ENCODE results near the gene SUSD5.
"Not testable (repeated sequence)": the region's sequence is repeated elsewhere in the genome, so short reads cannot be mapped to it uniquely, and the experiment has no call there.

Gene SUSD5

DNA sequence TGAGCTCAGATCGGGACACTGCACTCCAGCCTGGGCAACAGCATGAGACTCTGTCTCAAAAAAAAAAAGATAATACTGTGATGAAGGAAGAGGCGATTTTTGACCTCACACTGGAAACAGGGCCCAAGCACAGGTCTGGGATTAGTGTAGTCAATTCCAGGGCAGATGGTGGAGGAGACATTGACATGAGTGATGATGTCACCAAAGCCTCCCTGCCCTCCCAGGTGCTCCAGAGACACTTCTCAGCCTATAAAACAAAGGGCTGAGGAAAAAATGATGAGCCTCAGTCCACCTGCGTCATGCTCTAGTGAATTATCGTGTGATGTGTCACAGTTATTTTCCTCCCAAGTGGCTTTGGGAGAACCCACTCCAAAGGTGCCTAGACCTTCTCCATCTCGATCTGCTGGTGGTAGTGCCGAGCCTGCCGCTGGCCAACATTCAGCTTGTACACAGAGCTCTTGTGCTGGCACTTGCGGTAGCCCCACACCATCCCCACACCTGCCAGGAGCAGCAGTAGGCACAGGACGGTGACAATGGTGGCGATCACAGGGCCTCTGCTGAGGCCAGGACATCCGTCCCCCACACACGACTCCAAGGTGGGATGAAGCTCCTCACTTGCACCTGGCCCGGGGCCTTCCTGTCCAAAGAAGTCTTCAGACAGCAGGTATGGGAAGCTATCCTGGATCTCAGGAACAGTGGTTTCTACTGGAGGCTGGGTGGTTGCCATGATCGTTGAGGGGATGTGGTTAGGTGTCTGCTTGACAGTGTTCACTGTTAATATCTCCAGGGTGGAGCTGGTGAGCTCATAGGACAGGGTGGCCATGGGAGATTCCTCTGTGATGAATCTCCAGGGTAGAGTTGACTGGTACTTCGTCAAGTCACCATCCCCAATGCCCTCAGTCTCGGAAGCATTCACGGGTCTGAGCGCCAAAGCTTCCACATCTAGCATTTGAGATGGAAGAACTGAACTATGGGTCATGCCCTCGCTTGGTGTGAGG is 65.9 kb downstream of the SUSD5 start:
- DNase-seq (ENCODE audit: low read depth in 2 of 2) = no peak

DNA sequence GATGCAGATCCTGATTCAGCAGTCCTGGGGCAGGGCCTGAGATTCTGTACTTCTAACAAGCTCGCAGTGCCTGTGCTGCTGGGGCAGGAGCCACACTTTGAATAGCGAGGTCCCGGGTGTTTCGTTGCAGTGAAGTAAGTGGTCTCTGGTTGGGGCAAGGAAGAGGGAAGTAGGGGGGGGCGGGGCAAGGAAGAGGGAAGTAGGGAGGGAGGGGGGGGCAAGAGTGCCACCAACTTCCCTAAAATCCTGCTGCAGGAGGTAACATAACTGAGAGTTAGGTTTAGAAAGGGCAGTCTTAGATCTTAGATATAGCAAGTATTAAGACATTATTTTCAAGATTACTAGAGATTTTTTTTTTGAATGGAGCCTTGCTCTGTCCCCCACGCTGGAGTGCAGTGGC is 69.3 kb downstream of the SUSD5 start:
- DNase-seq (ENCODE audit: low read depth in 2 of 2) = no peak

DNA sequence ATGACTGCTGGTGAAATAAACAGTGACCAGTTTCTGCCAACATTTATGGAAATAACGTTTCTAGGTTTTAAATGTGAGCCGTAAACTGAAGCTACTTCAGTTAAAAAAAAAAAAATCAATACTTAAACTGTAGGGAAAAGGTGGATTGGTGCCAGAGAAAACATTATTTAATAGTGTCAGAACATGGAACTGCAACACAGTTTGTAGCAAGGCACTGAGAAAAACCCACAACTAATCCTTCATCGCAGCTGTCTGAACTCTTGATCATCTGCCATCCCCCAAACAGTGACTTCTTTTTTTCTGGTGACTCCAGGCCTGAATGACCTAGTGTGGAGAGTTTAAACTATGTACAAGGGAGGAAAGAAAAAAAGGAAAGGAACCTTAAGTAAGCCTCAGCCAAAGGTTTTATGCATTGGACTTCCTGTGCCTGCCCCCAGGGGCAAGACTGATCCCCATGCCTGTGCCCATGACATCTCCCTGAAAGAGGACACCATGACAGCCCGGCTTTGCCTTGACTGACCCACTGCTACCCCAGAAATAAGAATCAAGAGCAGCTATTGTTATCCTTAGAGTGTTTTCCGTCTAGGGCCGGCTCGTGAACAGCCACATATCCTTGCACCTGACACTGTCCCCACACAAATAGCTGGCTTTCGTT is 71.7 kb downstream of the SUSD5 start:
- DNase-seq (ENCODE audit: low read depth in 2 of 2) = no peak

DNA sequence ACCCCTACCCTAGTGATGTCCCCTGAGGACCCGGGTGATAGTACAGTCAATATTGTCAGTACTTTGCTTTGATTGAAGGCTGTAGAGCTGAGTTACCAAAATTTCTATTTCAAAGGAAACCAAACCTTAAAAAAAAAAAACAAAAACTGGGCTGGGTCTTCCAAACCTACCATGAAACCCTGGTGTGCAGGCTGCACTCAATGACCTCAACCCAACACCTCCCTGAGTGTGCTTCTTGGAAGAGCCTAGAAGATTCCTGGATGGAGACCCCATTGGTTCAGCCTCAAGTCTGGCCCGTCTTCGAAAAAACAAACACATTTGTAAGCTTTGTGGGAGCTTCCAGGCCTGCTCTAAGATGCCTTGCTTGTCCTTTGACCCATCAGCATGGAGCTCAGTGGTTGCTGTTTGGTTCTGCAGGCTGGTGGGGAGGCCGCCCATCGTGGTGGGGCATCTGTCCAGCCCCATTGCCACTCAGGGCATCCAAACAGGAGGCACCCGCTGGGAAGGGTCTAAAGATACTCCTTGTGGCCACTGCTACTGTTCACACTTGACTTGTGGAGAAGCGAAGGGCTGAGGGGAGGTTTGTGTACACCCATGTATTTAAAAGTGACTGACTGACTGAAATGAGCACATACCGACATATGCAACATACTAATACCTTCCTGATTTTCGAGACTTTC is 72.6 kb downstream of the SUSD5 start:
- DNase-seq (ENCODE audit: low read depth in 2 of 2) = no peak

DNA sequence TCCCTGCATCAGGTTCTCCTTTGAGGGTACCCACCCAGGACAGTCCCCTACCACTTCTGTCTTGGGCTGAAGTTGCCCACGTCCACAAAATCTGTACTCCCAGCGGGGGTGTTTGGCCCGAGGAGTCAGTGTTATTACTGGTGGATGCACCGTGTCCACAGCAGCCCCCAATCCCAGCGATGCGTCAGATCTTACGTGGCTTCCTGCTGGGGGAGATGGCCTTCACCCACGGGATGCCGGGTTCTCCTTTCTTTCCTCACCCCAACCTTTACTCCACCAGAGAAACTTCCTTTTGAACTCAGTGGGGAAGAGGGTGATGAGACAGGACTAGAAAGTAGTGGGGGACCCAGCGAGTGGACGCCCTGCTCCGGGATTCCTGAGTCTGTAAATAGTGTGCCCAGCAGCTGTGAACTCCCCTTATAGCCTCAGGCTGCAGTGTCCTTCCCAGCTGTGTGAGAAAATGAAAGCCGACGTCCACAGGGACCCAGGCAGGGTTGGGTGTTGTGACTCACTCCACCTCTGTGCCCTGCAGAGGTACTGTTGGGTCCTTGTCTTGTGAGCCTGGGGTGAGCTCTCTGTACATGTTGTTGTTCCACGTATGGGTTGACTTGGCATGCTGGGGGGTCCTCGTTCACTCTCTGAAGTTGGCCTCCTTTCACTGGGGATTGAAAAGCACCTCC is 73.2 kb downstream of the SUSD5 start:
- DNase-seq (ENCODE audit: low read depth in 2 of 2) = no peak

DNA sequence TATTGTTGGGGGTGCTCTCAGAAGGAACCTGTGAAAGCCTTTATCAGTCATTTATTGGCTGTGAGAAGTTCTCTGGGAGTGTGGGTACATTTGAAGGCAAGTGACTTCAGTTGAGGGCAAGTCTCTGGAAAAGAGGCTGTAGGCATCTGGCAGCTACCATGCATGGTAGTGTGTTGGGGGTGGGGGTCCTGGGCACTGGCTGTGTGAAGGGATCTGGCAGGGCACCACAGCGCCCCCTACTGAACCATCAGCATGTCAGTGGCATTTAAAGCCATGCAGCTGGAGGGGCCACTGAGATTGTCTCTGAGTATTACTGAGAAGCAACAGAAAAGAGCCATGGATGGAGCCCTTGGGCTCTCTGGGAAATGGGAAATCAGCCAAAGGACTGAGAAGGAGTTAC is 74.2 kb downstream of the SUSD5 start:
- no peak for DNase-seq (ENCODE audit: low read depth in 2 of 2)

DNA sequence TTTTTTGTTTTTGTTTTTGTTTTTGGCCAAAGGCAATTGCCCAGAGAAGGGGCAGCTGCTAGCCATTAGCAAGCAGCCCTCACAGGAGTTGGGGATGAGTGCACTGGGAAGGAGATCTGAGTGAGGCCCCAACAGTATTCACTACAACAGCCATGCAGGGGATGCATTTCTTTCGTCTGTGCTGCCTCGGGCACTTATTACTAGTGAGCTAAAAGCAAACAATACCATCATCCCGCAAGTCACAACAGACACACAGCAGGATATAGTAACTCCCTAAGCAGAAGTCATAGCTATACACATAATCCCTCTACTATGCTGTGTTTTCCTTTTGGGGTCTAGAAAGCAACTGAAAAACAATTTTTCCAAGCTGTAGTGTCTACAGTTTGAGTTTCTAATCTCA is 77.6 kb downstream of the SUSD5 start:
- DNase-seq (ENCODE audit: low read depth in 2 of 2) = no peak

DNA sequence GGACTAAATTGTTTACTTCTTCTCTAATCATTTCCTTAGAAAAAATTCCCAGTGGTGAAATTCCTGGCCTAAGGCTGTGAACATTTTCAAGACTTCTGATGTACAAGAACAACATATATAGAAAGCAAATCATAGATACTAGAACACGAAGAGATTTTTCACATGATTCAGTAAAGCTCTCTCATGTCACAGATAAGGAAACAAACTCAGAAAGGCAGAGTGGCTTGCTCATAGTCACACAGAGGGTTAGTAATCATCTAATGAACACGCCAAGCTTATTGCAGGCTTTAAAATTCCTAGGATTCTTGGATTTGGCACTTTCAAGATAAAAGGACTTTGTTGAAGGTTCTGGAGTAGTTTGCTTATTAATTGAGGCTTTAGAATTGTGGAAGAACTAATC is 78.6 kb downstream of the SUSD5 start:
- DNase-seq (ENCODE audit: low read depth in 2 of 2) = no peak

DNA sequence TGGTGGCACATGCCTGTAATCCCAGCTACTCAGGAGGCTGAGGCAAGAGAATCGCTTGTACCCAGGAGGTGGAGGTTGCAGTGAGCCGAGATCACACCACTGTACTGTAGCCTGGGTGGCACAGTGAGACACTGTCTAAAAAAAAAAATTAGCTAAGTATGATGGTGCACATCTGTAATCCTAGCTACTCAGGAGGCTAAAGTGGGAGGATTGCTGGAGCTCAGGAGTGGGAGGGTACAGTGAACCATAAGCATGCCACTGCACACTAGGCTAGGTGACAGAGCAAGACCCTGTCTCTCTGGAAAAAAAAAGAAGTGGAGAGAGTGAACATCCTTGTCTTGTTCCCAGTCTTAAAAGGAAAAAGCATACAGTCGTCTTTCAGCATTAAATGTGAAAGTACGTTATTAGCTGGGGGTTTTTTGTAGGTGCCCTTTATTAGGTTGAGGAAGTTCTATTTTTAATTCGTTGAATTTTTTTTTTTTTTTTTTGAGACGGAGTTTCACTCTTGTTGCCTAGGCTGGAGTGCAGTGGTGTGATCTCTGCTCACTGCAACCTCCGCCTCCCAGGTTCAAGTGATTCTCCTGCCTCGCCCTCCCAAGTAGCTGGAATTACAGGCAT is 79.5 kb downstream of the SUSD5 start:
- not testable (repeated sequence) for DNase-seq (ENCODE audit: low read depth in 2 of 2)

DNA sequence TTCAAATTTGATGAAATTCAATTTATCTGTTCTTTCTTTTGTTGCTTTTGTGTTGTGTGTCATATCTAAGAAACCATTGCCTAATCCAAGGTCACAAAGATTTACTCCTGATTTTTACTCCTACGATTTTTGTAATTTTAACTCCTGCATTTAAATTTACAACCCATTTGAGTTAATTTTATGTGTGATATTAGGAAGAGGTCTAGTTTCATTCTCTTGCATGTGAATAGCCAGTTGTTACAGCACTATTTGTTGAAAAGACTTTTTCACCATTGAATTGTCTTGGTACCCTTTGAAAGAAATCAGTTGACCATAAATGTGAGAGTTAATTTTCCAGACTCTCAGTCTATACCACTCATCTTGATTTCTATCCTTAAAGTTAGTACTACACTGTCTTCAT is 80.9 kb downstream of the SUSD5 start:
- no peak for DNase-seq (ENCODE audit: low read depth in 2 of 2)

DNA sequence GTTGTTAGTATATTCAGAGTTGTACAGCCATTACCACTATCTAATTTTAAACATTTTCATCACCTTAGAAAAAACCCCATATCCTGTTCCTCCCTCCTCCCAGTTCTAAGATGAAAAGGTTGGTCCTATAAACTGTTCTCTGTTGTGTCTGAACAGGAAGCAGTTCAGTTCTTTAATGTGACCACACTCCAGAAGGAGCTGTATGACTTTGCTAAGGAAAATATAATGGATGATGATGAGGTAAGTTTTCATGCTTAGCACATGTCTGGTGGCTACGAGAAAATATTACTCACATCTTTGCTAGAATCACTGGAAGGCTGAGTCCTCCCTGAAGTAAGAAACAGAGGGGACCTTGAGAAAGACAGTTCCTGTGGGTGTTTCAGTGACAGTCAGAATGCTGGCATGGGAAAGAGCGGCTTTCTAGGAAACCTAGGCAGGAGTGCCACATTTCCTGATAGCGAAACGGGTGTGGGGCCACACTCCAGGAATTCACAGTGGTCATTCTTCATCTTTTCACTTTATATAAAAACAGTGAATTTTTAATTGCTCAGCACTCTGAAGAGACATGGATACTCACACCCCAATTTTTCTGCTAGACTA is 84.5 kb downstream of the SUSD5 start:
- DNase-seq (ENCODE audit: low read depth in 2 of 2) = no peak

DNA sequence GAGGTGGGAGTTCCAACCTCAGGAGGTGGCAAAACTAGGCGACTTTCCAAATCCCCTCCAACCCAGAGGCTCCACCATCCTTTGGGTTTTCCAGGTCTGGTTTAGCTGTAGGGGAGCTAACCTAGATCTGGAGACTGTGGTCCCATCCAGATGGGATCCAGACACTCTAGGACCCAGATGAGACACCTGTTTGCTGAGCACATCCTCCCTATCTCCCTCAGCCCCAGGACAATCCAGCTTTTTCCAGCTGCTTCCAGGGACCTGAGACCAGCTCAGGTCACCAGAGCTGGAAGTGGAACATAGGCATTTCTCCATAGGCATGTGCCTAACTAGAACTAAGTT is 86.6 kb downstream of the SUSD5 start:
- no peak for DNase-seq (ENCODE audit: low read depth in 2 of 2)

DNA sequence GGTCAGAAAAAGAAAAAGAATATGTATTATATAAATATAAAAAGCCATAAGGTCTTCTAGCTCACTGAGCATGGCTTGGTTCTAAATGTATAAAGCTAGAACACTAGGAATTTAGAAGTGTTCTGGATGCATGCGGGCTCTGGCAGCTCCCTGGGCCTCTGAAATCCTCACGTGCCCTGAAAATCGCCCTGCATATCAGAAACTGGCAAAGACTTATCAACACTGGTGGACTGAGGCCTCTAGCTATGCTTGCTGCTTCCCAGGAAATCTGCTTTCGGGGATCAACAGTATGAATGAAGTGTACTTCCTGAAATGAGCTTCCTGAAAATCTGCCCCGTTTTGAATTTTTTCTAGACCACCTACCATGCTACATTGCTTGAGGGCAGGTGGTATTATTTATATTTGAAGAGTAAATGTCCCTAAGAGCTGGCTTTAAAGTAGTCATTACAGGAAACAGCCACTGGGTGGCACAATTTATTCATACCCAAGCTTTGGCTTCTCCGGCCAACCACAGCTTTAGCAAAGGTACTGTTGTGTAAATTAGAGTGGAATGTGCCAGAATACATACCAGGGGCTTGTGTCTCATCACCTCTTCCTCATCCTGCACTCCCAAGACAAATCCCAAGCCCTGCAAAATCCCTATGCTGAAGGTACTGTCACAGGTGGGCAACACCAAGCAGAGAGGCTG is 87.1 kb downstream of the SUSD5 start:
- DNase-seq (ENCODE audit: low read depth in 2 of 2) = no peak

DNA sequence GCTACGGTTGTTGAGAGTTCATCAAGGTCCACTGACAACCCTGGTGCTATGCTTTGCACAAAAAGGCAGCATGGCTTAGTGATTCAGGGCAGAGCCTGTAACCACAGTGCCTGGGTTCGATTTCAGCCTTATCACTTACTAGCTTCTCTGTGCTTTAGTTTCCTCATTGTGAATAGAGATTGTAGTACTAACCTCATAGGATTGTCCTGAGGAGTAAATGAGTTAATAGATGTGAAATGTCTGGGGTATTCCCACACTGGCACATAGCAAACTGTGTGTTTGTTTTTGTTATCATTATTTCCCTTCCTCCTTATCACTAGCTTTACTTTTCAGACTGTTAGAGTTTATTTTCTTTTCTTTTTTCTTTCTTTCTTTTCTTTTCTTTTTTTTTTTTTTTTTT is 88.5 kb downstream of the SUSD5 start:
- no peak for DNase-seq (ENCODE audit: low read depth in 2 of 2)

DNA sequence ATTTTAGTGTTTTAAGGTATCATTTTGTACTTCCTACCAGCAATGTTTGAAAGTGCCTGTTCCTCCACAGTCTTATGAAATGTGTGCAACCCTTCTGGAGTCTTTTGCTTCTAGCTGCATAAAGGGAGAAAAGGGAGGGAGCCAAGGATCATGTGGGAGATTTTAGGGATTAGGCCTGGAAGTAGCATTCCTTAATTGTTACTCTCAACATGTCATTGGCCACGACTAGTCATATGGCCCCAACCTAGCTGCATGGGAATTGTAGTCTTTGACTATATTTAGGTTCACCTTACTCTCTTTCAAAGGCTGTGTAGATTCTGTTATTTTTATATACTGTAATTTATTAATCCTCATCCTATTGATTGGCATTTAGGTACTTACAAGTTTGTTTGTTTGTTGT is 89.9 kb downstream of the SUSD5 start:
- DNase-seq (ENCODE audit: low read depth in 2 of 2) = no peak

DNA sequence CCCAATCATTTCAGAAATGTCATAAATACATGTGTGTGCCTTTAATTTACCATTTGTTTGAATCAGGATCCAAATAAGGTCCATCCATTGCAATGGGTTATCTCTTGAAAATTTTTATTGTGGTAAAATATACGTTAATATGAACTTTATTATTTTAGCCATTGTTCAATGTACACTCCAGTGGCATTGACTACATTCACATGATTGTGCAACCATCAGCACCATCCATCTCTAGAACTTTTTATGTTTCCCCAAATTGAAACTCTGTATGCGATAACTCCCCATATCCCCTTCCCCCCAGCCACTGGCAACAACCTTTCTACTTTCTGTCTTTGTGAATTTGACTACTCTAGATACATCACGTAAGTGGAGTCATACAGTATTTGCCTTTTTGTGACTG is 92.8 kb downstream of the SUSD5 start:
- no peak for DNase-seq (ENCODE audit: low read depth in 2 of 2)

DNA sequence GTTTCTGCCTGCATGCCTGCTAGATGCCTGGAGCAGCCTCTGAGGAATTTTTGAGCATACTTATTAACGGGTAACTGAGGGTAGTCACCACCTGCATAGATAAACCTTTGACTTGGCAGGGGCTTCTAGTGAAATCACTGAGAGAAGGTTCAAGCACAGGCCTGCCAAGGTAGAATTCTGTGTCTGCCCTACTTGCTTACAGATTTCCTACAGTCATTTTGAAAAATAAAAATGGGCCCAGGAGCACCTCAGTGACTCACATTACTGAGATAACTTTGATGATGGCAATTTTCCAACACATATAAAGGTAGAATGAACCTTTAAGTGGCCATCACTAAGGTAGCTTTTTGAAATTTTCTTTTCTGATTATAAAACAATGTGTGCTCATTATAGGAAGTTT is 94.0 kb downstream of the SUSD5 start:
- DNase-seq (ENCODE audit: low read depth in 2 of 2) = no peak

DNA sequence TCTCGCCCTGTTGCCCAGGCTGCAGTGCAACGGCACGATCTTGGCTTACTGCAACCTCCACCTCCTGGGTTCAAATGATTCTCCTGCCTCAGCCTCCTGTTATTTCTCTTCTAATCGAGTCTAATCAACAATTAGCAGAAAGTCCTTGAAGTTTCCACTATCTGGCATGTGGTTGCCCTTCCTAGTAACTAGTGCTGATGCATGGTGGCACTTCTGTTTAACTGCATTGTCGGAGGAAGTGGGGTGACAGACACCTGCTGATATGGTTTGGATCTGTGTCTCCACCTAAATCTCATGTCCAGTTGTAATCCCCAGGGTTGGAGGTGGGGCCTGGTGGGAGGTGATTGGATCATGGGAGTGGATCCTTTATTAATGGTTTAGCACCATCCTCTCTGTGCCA is 95.6 kb downstream of the SUSD5 start:
- no peak for DNase-seq (ENCODE audit: low read depth in 2 of 2)

DNA sequence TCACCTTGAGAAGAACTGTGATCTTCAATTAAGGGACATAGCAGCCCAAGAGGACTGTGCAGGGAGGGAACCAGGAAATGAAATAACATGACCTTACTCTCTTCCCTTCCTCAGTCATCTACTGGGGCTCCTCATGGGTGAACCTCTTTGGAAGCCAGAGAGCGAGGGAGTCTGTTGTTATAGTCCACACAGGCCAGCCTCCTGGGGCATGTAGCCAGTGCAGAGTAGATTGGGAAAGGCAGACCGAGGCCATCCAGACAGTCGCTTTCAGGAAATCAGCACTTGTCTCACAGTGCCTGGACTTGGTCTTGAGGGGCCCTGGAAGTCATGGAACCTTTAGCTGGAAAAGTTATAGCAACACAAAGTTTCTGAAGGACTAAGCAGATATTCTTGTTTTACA is 98.7 kb downstream of the SUSD5 start:
- no peak for DNase-seq (ENCODE audit: low read depth in 2 of 2)

DNA sequence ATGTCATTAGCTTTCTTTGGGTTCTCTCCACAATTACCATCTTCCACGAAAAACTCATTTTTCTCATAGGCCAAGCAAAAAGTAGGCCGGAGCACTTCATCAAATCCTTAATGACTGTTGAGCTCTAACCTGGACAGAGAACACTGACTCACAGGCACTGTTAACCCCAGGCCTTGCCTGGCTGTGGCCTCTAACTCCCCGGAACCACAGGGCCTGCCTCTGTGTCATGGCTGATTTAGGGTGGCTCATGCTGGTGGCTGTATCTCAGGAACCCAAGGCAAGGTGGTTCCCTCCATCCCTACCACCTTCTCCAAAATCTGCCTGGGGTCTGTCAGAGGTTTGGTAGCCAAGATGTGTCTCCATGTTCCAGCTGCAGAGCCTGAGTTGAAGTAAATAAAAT is 101.1 kb downstream of the SUSD5 start:
- no peak for DNase-seq (ENCODE audit: low read depth in 2 of 2)

Data from stimulated activated CD8-positive, alpha-beta memory T cell treated with anti-CD3 and anti-CD28 coated beads, Interleukin-15, amount 100 ng/mL, for 4 hours (primary cell).